ENCODE measurements around the gene KRT7.
"Not testable (repeated sequence)": the region's sequence is repeated elsewhere in the genome, so short reads cannot be mapped to it uniquely, and the experiment has no call there.

KRT7 gene

GRCh38 chr12:52280796-52281560 is 47.9 kb downstream of the KRT7 start:
- DNase-seq: peak; percentile 74

- no peak for DNase-seq
Observed at GRCh38 chr12:52284562-52285171, 51.6 kb downstream of the KRT7 start.

DNA sequence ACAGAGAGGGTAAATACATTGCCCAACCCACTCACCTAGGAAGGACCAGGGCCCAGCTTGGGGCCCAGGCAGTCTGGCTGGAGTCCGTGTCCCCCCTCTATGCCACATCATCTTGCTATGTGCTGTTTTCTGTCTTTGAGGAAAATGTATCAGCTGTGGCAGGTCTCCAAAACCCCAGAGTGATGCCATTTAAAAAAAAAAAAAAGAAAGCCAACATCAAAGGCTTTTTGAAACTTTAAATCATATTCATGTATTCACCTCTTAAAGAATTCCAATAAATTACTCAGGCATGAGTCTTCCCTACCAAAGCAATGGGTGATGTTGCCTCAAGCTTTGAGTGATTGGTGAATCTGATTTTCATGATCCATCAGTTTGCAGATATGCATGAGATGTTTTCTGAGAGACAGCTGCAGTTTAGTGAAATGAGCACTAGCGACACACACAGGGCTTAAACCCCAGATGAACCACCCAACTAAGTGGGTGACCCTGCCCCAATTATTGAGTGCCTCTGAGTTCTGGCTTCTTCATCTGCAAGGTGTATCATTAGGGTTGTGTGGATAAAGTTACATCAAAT is 52.2 kb downstream of the KRT7 start:
- no peak for DNase-seq

- DNase-seq: no peak
Observed at GRCh38 chr12:52285851-52286530, 52.9 kb downstream of the KRT7 start.

GRCh38 chr12:52286857-52287785 is 54.1 kb downstream of the KRT7 start:
- DNase-seq: not testable (repeated sequence)

- DNase-seq: not testable (repeated sequence)
Observed at GRCh38 chr12:52287816-52288805, 55.1 kb downstream of the KRT7 start.

DNA sequence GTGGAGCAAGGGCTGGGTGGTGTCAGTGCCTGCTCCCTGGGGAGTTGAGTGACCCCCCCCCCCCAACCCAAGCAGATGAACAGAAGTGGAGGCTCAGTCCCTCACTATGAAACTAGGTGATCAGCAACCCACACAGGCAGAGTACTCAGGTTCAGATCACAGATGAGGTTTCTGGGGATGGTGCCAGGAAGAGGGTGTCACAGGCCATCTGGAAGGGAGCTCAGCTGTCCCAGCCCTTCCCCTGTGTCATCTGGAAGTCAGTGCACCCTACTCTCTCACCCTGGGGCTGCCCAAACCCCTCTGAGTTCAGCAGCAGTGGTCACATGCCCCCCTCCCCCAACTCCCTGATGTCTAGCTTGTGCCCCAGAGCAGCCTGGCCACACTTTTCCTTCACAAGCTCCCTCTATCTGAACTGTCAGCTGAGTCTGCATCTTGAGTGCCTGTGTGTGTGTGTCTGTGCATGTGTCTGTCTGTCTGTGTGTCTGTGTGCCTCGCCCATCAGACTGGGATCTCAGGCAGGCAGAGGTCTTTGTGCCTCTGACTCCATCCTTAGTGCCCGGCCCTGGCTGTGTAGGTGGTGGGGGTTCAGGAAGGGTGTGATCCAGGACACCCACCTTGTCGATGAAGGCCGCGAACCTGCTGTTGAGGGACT is 57.6 kb downstream of the KRT7 start:
- not testable (repeated sequence) for DNase-seq

GRCh38 chr12:52291267-52291935 is 58.4 kb downstream of the KRT7 start, which contains the start of gene KRT81:
KRT81 (minus strand) TSS chr12:52291534; CDS start chr12:52291465, 69 bp downstream.
- no peak for DNase-seq

GRCh38 chr12:52293926-52294325 is 60.9 kb downstream of the KRT7 start:
- no peak for DNase-seq

- DNase-seq: no peak
Observed at GRCh38 chr12:52294803-52295202, 61.8 kb downstream of the KRT7 start.

- DNase-seq: no peak
Observed at GRCh38 chr12:52295663-52296062, 62.6 kb downstream of the KRT7 start.

DNA sequence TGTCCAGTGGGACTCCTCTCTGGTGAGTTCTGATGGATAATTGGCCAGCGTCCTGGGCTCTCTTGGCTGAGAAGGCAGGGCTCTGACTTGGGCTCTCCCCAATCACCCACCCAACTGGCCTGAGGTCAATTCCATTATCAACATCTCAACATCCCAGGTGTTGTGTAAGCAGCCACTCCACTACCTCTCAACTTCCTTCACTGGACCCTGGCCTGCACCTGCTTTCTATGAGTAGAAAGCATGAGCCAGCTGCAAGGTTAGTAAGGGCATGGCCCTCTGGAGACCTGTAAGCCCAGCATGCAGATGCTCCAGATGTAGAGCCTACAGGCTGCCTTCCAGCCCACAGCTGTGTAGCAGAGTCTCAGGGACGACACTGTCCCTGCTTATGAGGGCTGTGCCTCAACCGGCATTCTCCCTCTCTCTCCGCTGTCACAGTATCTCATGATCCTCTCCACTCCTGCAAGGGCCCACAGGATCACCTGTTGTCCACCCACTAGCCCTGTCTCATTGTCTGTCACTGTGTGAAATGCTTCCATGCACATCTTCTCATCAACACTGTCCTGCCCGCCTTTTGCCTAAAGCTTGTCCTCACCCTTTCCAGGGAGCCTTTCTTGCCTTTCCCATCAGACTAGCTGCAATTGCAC is 63.7 kb downstream of the KRT7 start:
- DNase-seq: no peak
